ENCODE measurements around the gene SND1. TPM values are rescaled to one million over a fixed set of nuclear protein-coding genes. Genes with fewer than 3 reads are reported as not detected.

Gene SND1
- total and polyA plus RNA-seq, 10 of the 15 experiments (the other 5 are each of a cell fraction or from before 2014, with no cell fraction given), result 52.4 to 270 (median 146) TPM

DNA sequence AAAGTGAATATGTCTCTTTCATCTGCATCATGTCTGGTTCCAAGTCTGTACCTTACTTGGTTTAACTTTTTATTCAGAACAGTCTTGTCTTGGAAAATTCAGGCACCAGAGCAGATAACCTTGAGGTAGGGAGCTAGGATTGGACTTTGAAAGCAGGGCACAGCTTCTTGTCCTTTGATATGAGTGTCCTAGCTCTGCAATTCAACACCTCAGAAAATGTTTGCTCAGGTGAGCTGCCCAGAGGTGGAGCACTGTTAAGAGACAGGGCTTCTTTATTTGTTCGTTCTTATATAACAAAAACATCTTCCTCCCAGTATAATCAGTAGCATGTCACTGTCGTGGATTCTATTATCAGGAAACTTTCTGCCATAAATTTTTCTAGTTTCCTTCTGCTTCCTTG is 260.9 kb downstream of the SND1 start (continued):
- TF ChIP-seq, protein P1, sequence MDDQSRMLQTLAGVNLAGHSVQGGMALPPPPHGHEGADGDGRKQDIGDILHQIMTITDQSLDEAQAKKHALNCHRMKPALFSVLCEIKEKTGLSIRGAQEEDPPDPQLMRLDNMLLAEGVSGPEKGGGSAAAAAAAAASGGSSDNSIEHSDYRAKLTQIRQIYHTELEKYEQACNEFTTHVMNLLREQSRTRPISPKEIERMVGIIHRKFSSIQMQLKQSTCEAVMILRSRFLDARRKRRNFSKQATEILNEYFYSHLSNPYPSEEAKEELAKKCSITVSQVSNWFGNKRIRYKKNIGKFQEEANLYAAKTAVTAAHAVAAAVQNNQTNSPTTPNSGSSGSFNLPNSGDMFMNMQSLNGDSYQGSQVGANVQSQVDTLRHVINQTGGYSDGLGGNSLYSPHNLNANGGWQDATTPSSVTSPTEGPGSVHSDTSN (IDR thresholded peaks at IDR 0.05; ENCODE audit: insufficient replicate concordance, low read depth, low read length), result no peak
- no peak for TF ChIP-seq CREB1 (IDR thresholded peaks at IDR 0.05; ENCODE audit: low read depth)
- no peak for TF ChIP-seq HDAC6 (IDR thresholded peaks at IDR 0.05; ENCODE audit: unreplicated experiment)
- no peak for TF ChIP-seq YY1 (IDR thresholded peaks at IDR 0.05; ENCODE audit: low read depth, low read length)
- TF ChIP-seq EGR1 (IDR thresholded peaks at IDR 0.05; ENCODE audit: borderline replicate concordance in 1 of 2, low read depth in 2 of 2, low read length in 2 of 2), result no peak
- no peak for TF ChIP-seq RB1 (IDR thresholded peaks at IDR 0.05; ENCODE audit: borderline replicate concordance)

DNA sequence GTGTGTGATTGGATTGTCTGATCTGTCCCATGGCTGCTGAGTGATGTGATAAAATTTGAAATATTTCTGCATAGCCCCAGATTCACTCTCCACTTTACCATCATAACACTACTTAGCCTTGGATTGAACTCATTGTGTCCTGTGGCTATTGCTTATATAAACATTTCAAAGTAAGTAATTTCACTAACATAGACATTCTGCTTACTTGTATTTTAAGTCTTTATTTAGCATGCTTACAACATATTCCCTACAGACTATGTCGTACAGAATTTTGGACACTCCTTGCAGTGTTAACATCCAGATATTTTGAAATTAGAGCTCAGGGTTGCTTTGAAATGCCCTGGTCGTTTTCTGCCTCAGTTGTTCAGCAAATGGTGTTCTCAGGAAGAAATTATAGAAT is 261.7 kb downstream of the SND1 start:
- CTCF ChIA-PET, result interaction anchor here (0.7 to 1.2 kb wide), 2 partner anchors 9 to 296 kb away, joined by 3 read pairs; no protein-coding TSS in a partner anchor
- SMC1A ChIA-PET (ENCODE audit: uncharacterized antibody, unreplicated experiment), result interaction anchor here (0.6 to 1.0 kb wide), 5 partner anchors 8 to 38 kb away, joined by 3 read pairs; no protein-coding TSS in a partner anchor
- DNase-seq (ENCODE audit: low read depth, low spot score) (no peak), ATAC-seq (no peak), FAIRE-seq (no peak)
- POLR2A ChIA-PET, result interaction anchor here (1.1 to 1.5 kb wide), 2 partner anchors 16 to 57 kb away, joined by 3 read pairs; no protein-coding TSS in a partner anchor
- Histone ChIP-seq H4K20me1 (ENCODE audit: control insufficient read depth, insufficient read depth) (no peaks in the 10 kb centered on the region), H3K4me3 (no peak overlapping the region), H3K4me2 (ENCODE audit: control insufficient read depth, insufficient read depth) (no peak overlapping the region), H3K9ac (ENCODE audit: control insufficient read depth, insufficient read depth, low read length) (no peak overlapping the region), H3K36me3 (ENCODE audit: control insufficient read depth in 2 of 2, insufficient read depth in 2 of 2, low read length in 1 of 2) (peaks cover 0 to 3% of the 10 kb centered on the region in 2 experiments; a peak in 2 of 4 replicates), H3K27me3 (replicated peaks in 1 of 2; ENCODE audit: control insufficient read depth in 2 of 2, insufficient read depth in 2 of 2, low read length in 1 of 2) (no peaks in the 10 kb centered on the region), H3K4me1 (ENCODE audit: control insufficient read depth, insufficient read depth, low read length) (peaks cover 19% of the 10 kb centered on the region), H2AFZ (ENCODE audit: control insufficient read depth, low read depth, low read length) (no peak overlapping the region), H3K9me3 (replicated peaks; ENCODE audit: control insufficient read depth, insufficient read depth, low read length) (no peaks in the 10 kb centered on the region), H3K79me2 (ENCODE audit: control insufficient read depth, insufficient read depth, low read length) (peaks cover 10% of the 10 kb centered on the region), H3K27ac (ENCODE audit: control insufficient read depth, insufficient read depth) (no peak overlapping the region)
- RAD21 ChIA-PET (ENCODE audit: unreplicated experiment), result no interaction called here
- intact Hi-C loops (cut with micrococcal nuclease; ENCODE audit: unreplicated experiment) (no loop called here), in situ Hi-C loops (cut with MboI) (no loop called here)
- 76% methylated on average over 2 of the region's 2 CpGs for whole genome bisulfite sequencing (ENCODE audit: insufficient coverage, insufficient replicate concordance, low lambda C conversion rate, missing lambda C conversion rate)
- no TSS peak for BruUV-seq (replicated peaks)
- TF ChIP-seq HDAC6 (IDR thresholded peaks at IDR 0.05; ENCODE audit: unreplicated experiment) (no peak), ZBED1 (IDR thresholded peaks at IDR 0.05; ENCODE audit: borderline replicate concordance) (no peak), SMAD1 (IDR thresholded peaks at IDR 0.05; ENCODE audit: low read depth, partially characterized antibody) (no peak), NFXL1 (IDR thresholded peaks at IDR 0.05; ENCODE audit: borderline replicate concordance) (no peak), TBL1XR1 (IDR thresholded peaks at IDR 0.05; ENCODE audit: low read depth, low read length) (no peak), ETV6 (conservative IDR thresholded peaks at IDR 0.05 in 1 of 2, IDR thresholded peaks at IDR 0.05 in 1 of 2; ENCODE audit: borderline replicate concordance in 1 of 2, low read depth in 1 of 2) (no peak), ZNF24 (IDR thresholded peaks at IDR 0.05) (no peak), WRNIP1 (IDR thresholded peaks at IDR 0.05; ENCODE audit: borderline replicate concordance, low read depth, low read length) (no peak), ESRRA (IDR thresholded peaks at IDR 0.05; ENCODE audit: low read length) (no peak), RAD51 (IDR thresholded peaks at IDR 0.05) (no peak), NFYB (IDR thresholded peaks at IDR 0.05; ENCODE audit: insufficient read depth, low read depth, low read length) (no peak), YBX1 (IDR thresholded peaks at IDR 0.05) (no peak), ZNF207 (IDR thresholded peaks at IDR 0.05; ENCODE audit: borderline replicate concordance) (no peak)
- TF ChIP-seq, protein P2, sequence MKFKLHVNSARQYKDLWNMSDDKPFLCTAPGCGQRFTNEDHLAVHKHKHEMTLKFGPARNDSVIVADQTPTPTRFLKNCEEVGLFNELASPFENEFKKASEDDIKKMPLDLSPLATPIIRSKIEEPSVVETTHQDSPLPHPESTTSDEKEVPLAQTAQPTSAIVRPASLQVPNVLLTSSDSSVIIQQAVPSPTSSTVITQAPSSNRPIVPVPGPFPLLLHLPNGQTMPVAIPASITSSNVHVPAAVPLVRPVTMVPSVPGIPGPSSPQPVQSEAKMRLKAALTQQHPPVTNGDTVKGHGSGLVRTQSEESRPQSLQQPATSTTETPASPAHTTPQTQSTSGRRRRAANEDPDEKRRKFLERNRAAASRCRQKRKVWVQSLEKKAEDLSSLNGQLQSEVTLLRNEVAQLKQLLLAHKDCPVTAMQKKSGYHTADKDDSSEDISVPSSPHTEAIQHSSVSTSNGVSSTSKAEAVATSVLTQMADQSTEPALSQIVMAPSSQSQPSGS (IDR thresholded peaks at IDR 0.05; ENCODE audit: low read length), result no peak
- TF ChIP-seq, protein P3, sequence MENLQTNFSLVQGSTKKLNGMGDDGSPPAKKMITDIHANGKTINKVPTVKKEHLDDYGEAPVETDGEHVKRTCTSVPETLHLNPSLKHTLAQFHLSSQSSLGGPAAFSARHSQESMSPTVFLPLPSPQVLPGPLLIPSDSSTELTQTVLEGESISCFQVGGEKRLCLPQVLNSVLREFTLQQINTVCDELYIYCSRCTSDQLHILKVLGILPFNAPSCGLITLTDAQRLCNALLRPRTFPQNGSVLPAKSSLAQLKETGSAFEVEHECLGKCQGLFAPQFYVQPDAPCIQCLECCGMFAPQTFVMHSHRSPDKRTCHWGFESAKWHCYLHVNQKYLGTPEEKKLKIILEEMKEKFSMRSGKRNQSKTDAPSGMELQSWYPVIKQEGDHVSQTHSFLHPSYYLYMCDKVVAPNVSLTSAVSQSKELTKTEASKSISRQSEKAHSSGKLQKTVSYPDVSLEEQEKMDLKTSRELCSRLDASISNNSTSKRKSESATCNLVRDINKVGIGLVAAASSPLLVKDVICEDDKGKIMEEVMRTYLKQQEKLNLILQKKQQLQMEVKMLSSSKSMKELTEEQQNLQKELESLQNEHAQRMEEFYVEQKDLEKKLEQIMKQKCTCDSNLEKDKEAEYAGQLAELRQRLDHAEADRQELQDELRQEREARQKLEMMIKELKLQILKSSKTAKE (IDR thresholded peaks at IDR 0.05; ENCODE audit: low read depth, poor library complexity, severe bottlenecking), result no peak

Measured in GM12878 (cell line).